Measurements from ENCODE around the gene PAX3. TPM values are rescaled to one million over a fixed set of nuclear protein-coding genes. Genes with fewer than 3 reads are reported as not detected.

PAX3 gene
- not detected in 2 replicates for total RNA-seq

GRCh38 chr2:222298311-222299150 is at the start of gene PAX3:
TSS of gene PAX3 (minus strand) at chr2:222298998. CDS start at chr2:222298615, 383 bp downstream.
- TF ChIP-seq CTCF (IDR thresholded peaks at IDR 0.05; ENCODE audit: insufficient read depth, low read length, severe bottlenecking) = no peak
- FAIRE-seq (no peak), DNase-seq (ENCODE audit: low read depth) (no peak)
- H3K36me3 ChIP-seq (ENCODE audit: control insufficient read depth, insufficient read depth, low read length) = no peaks in the 10 kb centered on the region
- no peak within 1 kb of the TSS for H3K4me3 ChIP-seq (ENCODE audit: low read depth, low read length)
- H3K27me3 ChIP-seq (ENCODE audit: control insufficient read depth, insufficient read depth, low read length) = peaks cover 88% of the 10 kb centered on the region

- no peaks in the 10 kb centered on the region for H3K36me3 ChIP-seq (ENCODE audit: control insufficient read depth, insufficient read depth, low read length)
- H3K27me3 ChIP-seq (ENCODE audit: control insufficient read depth, insufficient read depth, low read length) = no peaks in the 10 kb centered on the region
- FAIRE-seq (no peak), DNase-seq (ENCODE audit: low read depth) (no peak)
- no peak for TF ChIP-seq CTCF (IDR thresholded peaks at IDR 0.05; ENCODE audit: insufficient read depth, low read length, severe bottlenecking)
- no peak overlapping the region for H3K4me3 ChIP-seq (ENCODE audit: low read depth, low read length)
Observed at GRCh38 chr2:222341331-222341730, 42.5 kb upstream of the PAX3 start.

GRCh38 chr2:222338374-222338773 is 39.6 kb upstream of the PAX3 start:
- no peak for TF ChIP-seq CTCF (IDR thresholded peaks at IDR 0.05; ENCODE audit: insufficient read depth, low read length, severe bottlenecking)
- FAIRE-seq (no peak), DNase-seq (ENCODE audit: low read depth) (no peak)
- H3K36me3 ChIP-seq (ENCODE audit: control insufficient read depth, insufficient read depth, low read length) = no peaks in the 10 kb centered on the region
- H3K27me3 ChIP-seq (ENCODE audit: control insufficient read depth, insufficient read depth, low read length) = no peaks in the 10 kb centered on the region
- H3K4me3 ChIP-seq (ENCODE audit: low read depth, low read length) = no peak overlapping the region

- Histone ChIP-seq H3K4me3 (ENCODE audit: low read depth, low read length) (no peak overlapping the region), H3K27me3 (ENCODE audit: control insufficient read depth, insufficient read depth, low read length) (no peaks in the 10 kb centered on the region), H3K36me3 (ENCODE audit: control insufficient read depth, insufficient read depth, low read length) (no peaks in the 10 kb centered on the region)
- DNase-seq (ENCODE audit: low read depth) (no peak), FAIRE-seq (no peak)
- TF ChIP-seq CTCF (IDR thresholded peaks at IDR 0.05; ENCODE audit: insufficient read depth, low read length, severe bottlenecking) = no peak
Observed at GRCh38 chr2:222336931-222337330, 38.1 kb upstream of the PAX3 start.

- FAIRE-seq (no peak), DNase-seq (ENCODE audit: low read depth) (peak; percentile 10)
- peak; percentile 12 for TF ChIP-seq CTCF (IDR thresholded peaks at IDR 0.05; ENCODE audit: insufficient read depth, low read length, severe bottlenecking)
- Histone ChIP-seq H3K27me3 (ENCODE audit: control insufficient read depth, insufficient read depth, low read length) (no peaks in the 10 kb centered on the region), H3K36me3 (ENCODE audit: control insufficient read depth, insufficient read depth, low read length) (no peaks in the 10 kb centered on the region), H3K4me3 (ENCODE audit: low read depth, low read length) (no peak overlapping the region)
Observed at GRCh38 chr2:222336442-222336841, 37.6 kb upstream of the PAX3 start.
